ENCODE data around the gene HK3.

DNA sequence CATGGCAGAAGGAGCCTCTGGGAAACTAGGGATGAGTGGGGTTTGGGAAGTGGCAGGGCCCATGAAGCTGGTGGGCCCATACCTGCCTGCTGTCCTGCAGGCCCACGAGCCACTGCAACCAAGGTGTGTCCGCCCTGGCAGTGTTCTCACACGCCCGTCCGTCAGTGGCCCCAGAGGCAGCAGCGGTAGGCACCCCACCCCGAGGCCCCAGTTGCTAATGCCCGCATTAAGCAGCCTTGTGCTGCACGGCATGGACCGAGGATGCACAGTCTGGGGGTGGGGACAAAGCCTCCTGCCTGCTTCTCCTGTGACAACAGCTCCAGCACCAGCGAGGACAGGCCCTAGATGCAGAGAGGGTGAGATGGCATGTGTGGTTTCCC lies 41.3 kb downstream of the HK3 start:
- TF ChIP-seq, protein P1, sequence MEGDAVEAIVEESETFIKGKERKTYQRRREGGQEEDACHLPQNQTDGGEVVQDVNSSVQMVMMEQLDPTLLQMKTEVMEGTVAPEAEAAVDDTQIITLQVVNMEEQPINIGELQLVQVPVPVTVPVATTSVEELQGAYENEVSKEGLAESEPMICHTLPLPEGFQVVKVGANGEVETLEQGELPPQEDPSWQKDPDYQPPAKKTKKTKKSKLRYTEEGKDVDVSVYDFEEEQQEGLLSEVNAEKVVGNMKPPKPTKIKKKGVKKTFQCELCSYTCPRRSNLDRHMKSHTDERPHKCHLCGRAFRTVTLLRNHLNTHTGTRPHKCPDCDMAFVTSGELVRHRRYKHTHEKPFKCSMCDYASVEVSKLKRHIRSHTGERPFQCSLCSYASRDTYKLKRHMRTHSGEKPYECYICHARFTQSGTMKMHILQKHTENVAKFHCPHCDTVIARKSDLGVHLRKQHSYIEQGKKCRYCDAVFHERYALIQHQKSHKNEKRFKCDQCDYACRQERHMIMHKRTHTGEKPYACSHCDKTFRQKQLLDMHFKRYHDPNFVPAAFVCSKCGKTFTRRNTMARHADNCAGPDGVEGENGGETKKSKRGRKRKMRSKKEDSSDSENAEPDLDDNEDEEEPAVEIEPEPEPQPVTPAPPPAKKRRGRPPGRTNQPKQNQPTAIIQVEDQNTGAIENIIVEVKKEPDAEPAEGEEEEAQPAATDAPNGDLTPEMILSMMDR (IDR thresholded peaks at IDR 0.05; ENCODE audit: borderline replicate concordance, extremely low read depth, low read length, poor library complexity, severe bottlenecking), result no peak
- TF ChIP-seq EZH2 (IDR thresholded peaks at IDR 0.05; ENCODE audit: borderline replicate concordance, low read depth, low read length, severe bottlenecking), result no peak

All from DND-41 (cell line).